Measurements from ENCODE around the gene SMIM36. TPM values are rescaled to one million over a fixed set of nuclear protein-coding genes. Genes with fewer than 3 reads are reported as not detected.

SMIM36 gene
- total RNA-seq, 2 donors from 2014 or later: not detected

GRCh38 chr17:55546991-55547664, 35.9 kb upstream of the SMIM36 start:
- Mint-ChIP-seq H3K9me3 (no peaks in the 10 kb centered on the region), H3K27me3 (ENCODE audit: insufficient read depth) (no peaks in the 10 kb centered on the region), H3K4me1 (peaks cover 4% of the 10 kb centered on the region), H3K4me3 (no peak overlapping the region), H3K27ac (no peak overlapping the region), H3K36me3 (ENCODE audit: low read depth) (no peaks in the 10 kb centered on the region)
- Histone ChIP-seq H3K36me3 (ENCODE audit: control insufficient read depth, insufficient read depth, low read length) (no peaks in the 10 kb centered on the region), H3K27me3 (ENCODE audit: control insufficient read depth, insufficient read depth, low read length, poor library complexity, severe bottlenecking) (no peaks in the 10 kb centered on the region), H3K4me1 (ENCODE audit: control insufficient read depth, insufficient read depth, low read length) (no peaks in the 10 kb centered on the region), H3K27ac (ENCODE audit: low read depth, low read length) (no peak overlapping the region), H3K9me3 (ENCODE audit: control insufficient read depth, low read length) (peaks cover 6% of the 10 kb centered on the region), H3K4me3 (ENCODE audit: low read length) (no peak overlapping the region), H3K9ac (ENCODE audit: extremely low read depth, low read length, poor library complexity, severe bottlenecking) (no peak overlapping the region)
- TF ChIP-seq, protein P1, sequence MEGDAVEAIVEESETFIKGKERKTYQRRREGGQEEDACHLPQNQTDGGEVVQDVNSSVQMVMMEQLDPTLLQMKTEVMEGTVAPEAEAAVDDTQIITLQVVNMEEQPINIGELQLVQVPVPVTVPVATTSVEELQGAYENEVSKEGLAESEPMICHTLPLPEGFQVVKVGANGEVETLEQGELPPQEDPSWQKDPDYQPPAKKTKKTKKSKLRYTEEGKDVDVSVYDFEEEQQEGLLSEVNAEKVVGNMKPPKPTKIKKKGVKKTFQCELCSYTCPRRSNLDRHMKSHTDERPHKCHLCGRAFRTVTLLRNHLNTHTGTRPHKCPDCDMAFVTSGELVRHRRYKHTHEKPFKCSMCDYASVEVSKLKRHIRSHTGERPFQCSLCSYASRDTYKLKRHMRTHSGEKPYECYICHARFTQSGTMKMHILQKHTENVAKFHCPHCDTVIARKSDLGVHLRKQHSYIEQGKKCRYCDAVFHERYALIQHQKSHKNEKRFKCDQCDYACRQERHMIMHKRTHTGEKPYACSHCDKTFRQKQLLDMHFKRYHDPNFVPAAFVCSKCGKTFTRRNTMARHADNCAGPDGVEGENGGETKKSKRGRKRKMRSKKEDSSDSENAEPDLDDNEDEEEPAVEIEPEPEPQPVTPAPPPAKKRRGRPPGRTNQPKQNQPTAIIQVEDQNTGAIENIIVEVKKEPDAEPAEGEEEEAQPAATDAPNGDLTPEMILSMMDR (conservative IDR thresholded peaks at IDR 0.05): no peak
- WGBS, 2 experiments (ENCODE audit: insufficient coverage in 1 of 2, insufficient read length in 1 of 2): 100% methylated on average over 1 of the region's 1 CpG; no CpG with 5 or more reads in 1 of the 2 experiments
- DNase-seq: no peak

- H3K36me3 Mint-ChIP-seq (ENCODE audit: low read depth): no peaks in the 10 kb centered on the region
- no peak overlapping the region for H3K9ac ChIP-seq (ENCODE audit: extremely low read depth, low read length, poor library complexity, severe bottlenecking)
- no peaks in the 10 kb centered on the region for H3K27me3 Mint-ChIP-seq (ENCODE audit: insufficient read depth)
- H3K4me3 Mint-ChIP-seq: no peak overlapping the region
- H3K4me3 ChIP-seq (ENCODE audit: low read length): no peak overlapping the region
- WGBS, 2 experiments (ENCODE audit: insufficient coverage in 1 of 2, insufficient read length in 1 of 2): 93 to 100% methylated on average over 2 of the region's 2 CpGs
- no peaks in the 10 kb centered on the region for H3K36me3 ChIP-seq (ENCODE audit: control insufficient read depth, insufficient read depth, low read length)
- no peak overlapping the region for H3K27ac Mint-ChIP-seq
- TF ChIP-seq, protein P1 (conservative IDR thresholded peaks at IDR 0.05): no peak
- no peaks in the 10 kb centered on the region for H3K4me1 ChIP-seq (ENCODE audit: control insufficient read depth, insufficient read depth, low read length)
- H3K4me1 Mint-ChIP-seq: peaks cover 4% of the 10 kb centered on the region
- DNase-seq: no peak
- peaks cover 6% of the 10 kb centered on the region for H3K9me3 ChIP-seq (ENCODE audit: control insufficient read depth, low read length)
- H3K27ac ChIP-seq (ENCODE audit: low read depth, low read length): no peak overlapping the region
- no peaks in the 10 kb centered on the region for H3K27me3 ChIP-seq (ENCODE audit: control insufficient read depth, insufficient read depth, low read length, poor library complexity, severe bottlenecking)
- no peaks in the 10 kb centered on the region for H3K9me3 Mint-ChIP-seq
Measured at GRCh38 chr17:55546481-55546880, 35.2 kb upstream of the SMIM36 start.

DNA sequence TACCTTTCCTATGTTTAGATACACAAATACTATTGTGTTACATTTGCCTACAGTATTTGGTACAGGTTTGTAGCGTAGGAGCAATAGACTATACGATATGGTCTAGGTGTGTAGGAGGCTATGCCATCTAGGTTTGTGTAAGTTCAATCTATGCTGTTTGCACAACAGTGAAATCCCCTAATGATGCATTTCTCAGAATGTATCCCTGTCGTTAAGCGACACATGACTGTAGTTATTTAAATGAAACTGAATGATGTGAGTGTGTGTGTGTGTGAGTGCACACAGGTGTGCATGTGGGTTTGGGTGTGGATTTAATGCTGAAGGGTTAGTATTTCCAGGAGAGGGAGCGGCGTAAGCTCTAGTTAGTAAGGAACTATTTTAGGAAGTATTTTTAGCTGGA, 34.6 kb upstream of the SMIM36 start:
- Histone ChIP-seq H3K4me3 (ENCODE audit: low read length) (no peak overlapping the region), H3K4me1 (ENCODE audit: control insufficient read depth, insufficient read depth, low read length) (no peaks in the 10 kb centered on the region), H3K9ac (ENCODE audit: extremely low read depth, low read length, poor library complexity, severe bottlenecking) (no peak overlapping the region), H3K27ac (ENCODE audit: low read depth, low read length) (no peak overlapping the region), H3K9me3 (ENCODE audit: control insufficient read depth, low read length) (peaks cover 6% of the 10 kb centered on the region), H3K36me3 (ENCODE audit: control insufficient read depth, insufficient read depth, low read length) (no peaks in the 10 kb centered on the region), H3K27me3 (ENCODE audit: control insufficient read depth, insufficient read depth, low read length, poor library complexity, severe bottlenecking) (no peaks in the 10 kb centered on the region)
- Mint-ChIP-seq H3K4me3 (no peak overlapping the region), H3K4me1 (peaks cover under 1% of the 10 kb centered on the region), H3K27me3 (ENCODE audit: insufficient read depth) (no peaks in the 10 kb centered on the region), H3K36me3 (ENCODE audit: low read depth) (no peaks in the 10 kb centered on the region), H3K9me3 (no peaks in the 10 kb centered on the region), H3K27ac (no peak overlapping the region)
- 81 to 90% methylated on average over 4 to 6 of the region's 6 CpGs for WGBS, 2 experiments (ENCODE audit: insufficient coverage in 1 of 2, insufficient read length in 1 of 2)
- TF ChIP-seq, protein P1 (conservative IDR thresholded peaks at IDR 0.05): no peak
- DNase-seq: no peak
